ENCODE measurements around the gene TYMS.

GRCh38 chr18:682833-683232 lies 25.4 kb downstream of the TYMS start:
- TF ChIP-seq POLR2AphosphoS5 (IDR thresholded peaks at IDR 0.05; ENCODE audit: low read depth, low read length) (no peak), TAF1 (IDR thresholded peaks at IDR 0.05; ENCODE audit: borderline replicate concordance, insufficient read depth, low read length) (no peak), SIN3A (IDR thresholded peaks at IDR 0.05; ENCODE audit: borderline replicate concordance, insufficient read depth, low read length) (no peak), REST (IDR thresholded peaks at IDR 0.05; ENCODE audit: insufficient read depth in 1 of 2, low read depth in 2 of 2, low read length in 2 of 2) (no peak), FOXP2 (optimal IDR thresholded peaks at IDR 0.05; ENCODE audit: borderline replicate concordance, extremely low read depth, extremely low read length, insufficient read depth) (no peak)
